Neural progenitor cell (in vitro differentiated cells): Measurements from ENCODE around the gene CMC2.

Source experiments
- CTCF ChIP-seq: fragments of 200-600 bp; sonication (generic); IDR thresholded peaks from 2 replicates; pipeline ENCODE4 v1.5.1; 2017; ENCODE audit warnings: antibody characterized with exemption, mild to moderate bottlenecking
- EZH2 ChIP-seq: fragments of 200-600 bp; sonication (generic); IDR thresholded peaks from 2 replicates; pipeline ENCODE4 v1.6.1; 2017; ENCODE audit warnings: antibody characterized with exemption, mild to moderate bottlenecking, moderate library complexity

DNA sequence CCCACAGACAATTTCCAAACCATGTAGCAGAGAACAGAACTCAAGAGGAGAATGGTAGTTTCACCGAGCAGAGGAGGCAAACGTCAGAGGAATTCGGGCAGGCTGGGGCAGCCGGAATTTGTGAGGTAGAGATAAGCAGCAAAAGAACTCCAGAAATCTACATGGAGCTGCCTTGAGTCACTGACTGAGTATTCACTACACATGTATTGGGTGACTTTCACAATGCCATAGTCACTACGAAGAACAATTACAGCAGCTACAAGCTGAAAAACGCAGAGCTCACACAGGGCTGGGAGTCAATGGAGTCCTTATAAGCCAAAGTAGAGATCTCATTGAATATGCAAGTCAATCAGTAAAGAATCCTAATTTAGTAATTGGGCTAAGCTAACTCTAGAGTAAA, 13.4 kb downstream of the CMC2 start:
- TF ChIP-seq CTCF (no peak), EZH2 (no peak)
